D721Med (cell line): Measurements from ENCODE around the gene NUDT2.

Source experiments
- DNase-seq: peaks from one replicate; pipeline ENCODE4 v3.0.0; 2011; ENCODE audit warnings: low spot score; ENCODE audit not compliant: insufficient read length
- FAIRE-seq: peaks from 2 replicates; lab custom pipeline; 2011; peaks lifted over from hg19 to GRCh38; lab: Jason Lieb, UNC
- CTCF ChIP-seq: IDR thresholded peaks from 2 replicates; pipeline ENCODE4 v1.5.1; 2012; ENCODE audit warnings: mild to moderate bottlenecking, control low read depth; ENCODE audit not compliant: insufficient read depth; ENCODE audit errors: missing control alignments

NUDT2 gene

DNA sequence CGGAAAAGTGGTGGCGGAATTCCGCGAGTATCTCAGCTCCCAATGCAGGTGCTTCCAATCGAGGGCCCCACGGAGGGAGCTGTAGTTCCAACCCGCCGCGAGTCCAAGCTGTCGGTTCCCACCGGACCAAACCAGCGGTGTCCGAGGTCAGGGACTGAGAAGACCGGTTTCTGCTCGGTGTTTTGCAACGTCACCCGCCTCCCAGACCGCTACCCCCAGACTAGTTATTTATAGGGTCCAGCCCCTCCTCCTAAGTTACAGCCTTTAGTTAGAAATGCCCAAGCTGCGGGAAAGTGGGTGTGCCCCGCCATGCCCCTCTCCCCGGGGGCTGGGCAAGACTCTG, 48.0 kb downstream of the NUDT2 start:
- TF ChIP-seq CTCF, result no peak
- FAIRE-seq (no peak), DNase-seq (no peak)

- no peak for FAIRE-seq
- no peak for TF ChIP-seq CTCF
- DNase-seq, result no peak
Measured at GRCh38 chr9:34378376-34379060, 49.1 kb downstream of the NUDT2 start.

DNA sequence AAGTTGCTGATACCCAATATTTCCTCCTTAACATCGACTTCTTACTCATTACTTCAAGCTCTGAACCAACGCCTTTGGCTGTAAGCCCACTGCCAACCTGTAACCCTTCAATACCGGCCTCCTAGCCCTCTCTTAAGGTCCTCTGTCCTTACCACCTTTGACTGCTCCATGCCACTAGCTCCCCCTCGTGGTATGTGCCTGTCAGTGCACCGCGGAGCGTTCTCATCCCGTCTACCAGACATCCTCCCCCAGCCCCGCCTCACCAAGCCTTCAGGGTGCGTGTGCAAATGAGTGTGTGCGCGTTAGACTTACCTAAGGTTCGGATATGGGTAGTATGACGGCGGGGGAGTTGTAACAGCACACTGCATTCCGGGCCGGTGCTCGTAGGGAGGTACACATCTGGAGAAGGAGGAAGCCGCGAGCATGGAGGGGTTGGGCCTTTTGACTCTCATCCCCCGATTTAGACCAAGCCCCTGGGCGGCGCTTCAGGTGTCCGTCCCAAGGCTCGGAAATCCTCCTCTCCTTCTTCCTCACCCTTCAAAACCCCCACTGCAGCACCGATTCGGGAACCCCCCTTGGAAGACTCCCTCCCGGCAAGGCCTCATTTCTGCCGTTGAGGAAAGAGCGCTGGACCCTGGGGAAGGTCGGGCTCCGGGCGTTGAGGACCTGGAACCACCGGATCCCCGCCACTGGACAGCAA, 50.1 kb downstream of the NUDT2 start:
- FAIRE-seq (no peak), DNase-seq (peak; percentile 84)
- peak; percentile 98 for TF ChIP-seq CTCF

DNA sequence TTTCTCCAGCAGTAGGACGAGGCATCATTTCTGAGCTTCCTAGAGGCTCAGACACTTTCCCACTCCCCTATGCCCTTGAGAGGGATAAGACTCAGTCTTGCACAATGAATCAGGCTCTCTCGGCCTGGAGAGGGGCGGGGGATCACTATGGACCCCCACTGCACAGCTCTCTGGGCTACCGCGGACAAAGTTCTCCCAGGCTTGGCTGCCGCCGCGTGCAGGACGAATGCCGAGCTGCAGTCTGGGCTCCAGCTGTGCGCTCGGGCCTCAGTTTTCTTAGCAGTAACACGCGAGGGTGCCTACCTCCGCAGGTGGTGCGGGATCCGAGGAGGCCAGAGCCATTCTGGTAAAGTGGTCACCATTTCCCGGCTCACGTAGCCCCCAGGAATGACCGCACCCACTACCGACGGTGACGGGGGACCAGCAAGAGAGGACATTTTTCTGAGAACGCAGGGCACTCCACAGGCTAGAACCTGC, 50.7 kb downstream of the NUDT2 start:
- DNase-seq, result no peak
- TF ChIP-seq CTCF, result no peak
- no peak for FAIRE-seq

DNA sequence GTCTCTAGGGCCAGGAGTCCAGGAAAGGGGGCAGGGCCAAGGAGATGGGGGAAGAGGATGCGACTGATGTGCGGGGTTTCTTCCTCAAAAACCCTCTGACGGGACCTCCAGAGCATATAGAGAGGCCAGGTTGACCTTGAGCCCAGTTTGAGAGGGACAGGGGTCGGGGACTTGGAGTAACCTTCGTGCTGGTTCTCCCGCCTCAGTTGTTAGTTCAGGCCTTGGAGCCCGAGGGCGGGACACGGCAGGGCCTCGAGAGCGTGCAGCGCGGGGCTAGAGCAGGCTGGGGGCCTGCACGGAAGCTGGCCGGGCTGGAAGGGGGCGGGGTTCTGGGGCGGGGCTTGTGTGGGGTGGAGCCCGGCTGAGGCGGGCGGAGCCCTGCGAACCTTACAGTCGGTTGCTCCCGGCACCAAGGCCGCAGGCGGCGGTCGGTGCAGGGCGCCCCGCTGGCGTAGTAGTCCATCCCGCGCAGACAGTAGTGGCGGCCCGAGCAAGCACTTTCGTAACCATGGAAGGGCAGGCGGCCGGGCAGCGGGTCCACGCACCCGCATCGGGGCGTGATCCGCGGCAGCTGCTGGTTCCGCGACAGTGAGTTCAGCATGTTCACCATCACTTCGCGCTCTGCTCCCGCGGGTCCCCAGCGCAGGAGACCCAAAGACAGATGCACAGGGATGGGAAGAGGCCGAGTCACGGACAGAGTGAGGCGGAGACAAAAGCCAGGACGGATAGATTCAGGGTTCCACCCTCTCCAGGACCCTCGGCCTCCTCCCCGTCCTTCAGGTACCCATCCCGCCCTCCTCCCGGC, 51.3 kb downstream of the NUDT2 start:
- no peak for TF ChIP-seq CTCF
- DNase-seq, result peak; percentile 91
- no peak for FAIRE-seq

- FAIRE-seq (no peak), DNase-seq (no peak)
- no peak for TF ChIP-seq CTCF
Measured at GRCh38 chr9:34381323-34381722, 52.0 kb downstream of the NUDT2 start.
